Activated naive CD8-positive, alpha-beta T cell treated with anti-CD3 and anti-CD28 coated beads, Interleukin-2, amount 50 U/mL, for 16 hours (primary cell): ENCODE data around the gene NPHP4.

ENCODE experiments used
- DNase-seq: peaks from one replicate; pipeline ENCODE4 v3.0.0-alpha.2; 2020; ENCODE audit warnings: low read depth, low spot score

Gene NPHP4

GRCh38 chr1:5990913-5991312 lies 1.3 kb downstream of the NPHP4 start:
- DNase-seq = no peak

- DNase-seq = no peak
These were observed 2.4 kb downstream of the NPHP4 start for GRCh38 chr1:5989731-5990271.

DNA sequence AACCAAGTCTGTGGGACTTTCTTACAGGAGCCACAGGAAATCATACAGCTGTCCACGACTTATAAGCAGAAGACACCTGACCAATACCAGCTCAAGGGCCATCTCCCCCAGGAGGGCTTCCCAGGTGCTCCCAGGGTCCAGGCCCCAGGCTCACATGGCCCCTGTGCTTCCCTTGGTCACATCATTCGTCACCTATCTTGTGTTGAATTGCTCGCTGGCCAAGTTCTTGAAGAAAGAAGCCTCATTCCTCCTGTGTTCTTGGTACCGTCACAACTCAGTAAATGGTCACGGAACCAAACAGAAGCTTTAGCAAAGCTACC lies 3.0 kb downstream of the NPHP4 start:
- DNase-seq = no peak

- DNase-seq = no peak
These were observed 3.5 kb downstream of the NPHP4 start for GRCh38 chr1:5988596-5989285.

DNA sequence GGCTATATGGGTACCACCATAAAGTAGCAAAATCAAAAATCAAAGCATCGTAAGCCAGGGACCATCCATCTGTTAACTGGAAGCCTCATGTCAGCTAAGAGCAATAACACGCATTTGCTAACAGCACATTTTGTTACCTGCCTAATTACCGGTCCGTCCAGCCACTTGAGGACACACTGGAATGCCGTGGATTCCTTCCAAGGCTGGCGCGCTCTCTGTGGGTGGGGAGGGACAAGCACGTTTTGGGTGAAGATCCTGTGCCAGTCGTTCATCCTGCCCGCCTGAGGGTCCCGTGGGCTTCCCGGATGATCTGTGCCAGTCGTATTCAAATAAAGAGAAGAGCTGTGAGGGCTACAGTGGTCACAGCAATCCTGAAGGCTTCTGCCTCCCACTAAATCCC lies 6.2 kb downstream of the NPHP4 start:
- no peak for DNase-seq

- DNase-seq = no peak
These were observed 7.0 kb downstream of the NPHP4 start for GRCh38 chr1:5985250-5985649.

GRCh38 chr1:5983361-5984103 lies 8.7 kb downstream of the NPHP4 start:
- no peak for DNase-seq

GRCh38 chr1:5982868-5983267 lies 9.4 kb downstream of the NPHP4 start:
- DNase-seq = no peak

- no peak for DNase-seq
These were observed 9.9 kb downstream of the NPHP4 start for GRCh38 chr1:5982276-5982675.

- DNase-seq = no peak
These were observed 11.2 kb downstream of the NPHP4 start for GRCh38 chr1:5981009-5981380.

DNA sequence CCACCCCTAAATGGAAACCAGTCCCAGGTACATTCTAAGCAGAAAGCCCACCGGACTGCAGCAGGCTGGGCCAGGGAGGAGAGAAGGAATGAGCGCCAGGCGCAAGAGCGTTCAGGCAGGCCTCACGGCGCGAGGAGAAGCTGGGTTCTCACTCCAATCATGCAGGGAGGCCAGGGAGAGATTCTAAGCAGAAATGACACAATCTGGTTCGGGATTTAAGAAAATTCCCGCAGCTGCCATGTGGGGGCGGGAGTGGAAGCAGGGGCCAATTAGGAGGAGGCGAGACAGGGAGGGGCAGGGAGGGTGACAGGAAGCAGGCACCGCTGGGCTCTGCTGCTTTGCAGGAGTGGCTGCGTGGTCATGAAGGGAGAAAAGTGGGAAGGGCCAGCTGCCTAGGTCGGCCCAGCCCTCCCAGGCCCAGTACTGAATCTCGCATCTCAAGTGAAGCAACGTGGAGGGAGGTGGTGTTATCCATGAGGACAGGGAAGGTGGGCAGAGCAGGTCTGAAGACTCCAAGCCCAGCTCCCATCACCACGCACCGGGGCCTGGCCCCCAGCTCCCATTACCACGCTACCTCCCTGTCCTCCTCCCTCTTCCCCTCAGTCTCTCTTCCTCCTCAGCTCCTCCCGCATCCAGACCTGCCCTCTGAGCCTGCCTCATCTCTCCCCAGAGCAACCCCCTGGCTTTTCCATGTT lies 11.8 kb downstream of the NPHP4 start:
- no peak for DNase-seq

DNA sequence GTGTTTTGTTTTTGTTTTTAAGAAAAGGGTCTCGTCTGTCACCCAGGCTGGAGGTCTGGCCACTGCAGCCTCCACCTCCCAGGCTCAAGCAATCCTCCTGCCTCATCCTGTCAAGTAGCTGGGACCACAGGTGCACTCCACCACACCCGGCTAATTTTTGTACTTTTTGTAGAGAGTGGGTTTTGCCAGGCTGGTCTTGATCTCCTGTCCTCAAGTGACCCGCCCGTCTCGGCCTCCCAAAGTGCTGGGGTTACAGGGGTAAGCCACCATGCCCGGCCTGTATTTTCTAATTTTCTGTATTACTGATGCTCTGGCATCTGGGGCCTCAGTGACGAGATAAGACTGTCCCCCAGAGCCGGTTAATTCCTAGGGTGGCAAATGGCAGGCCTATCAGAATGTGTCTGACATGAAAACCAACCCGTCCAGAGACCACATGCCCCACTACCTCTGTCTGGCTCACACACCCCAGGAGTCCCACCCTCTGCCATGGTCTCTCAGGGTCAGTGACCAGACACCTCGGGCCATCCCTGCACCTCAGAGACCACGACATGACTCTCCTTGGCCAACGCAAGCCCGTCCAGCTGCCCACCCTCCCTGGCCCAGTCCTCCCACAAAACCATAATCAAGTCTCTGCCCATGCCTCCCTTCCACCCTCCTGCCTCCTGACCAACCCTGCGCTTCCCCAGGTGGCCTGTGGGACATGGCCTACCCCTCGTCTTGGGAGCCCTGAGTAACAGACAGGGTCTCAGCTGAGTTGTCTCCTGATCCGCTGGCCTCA lies 12.5 kb downstream of the NPHP4 start:
- no peak for DNase-seq

GRCh38 chr1:5978452-5978851 lies 13.8 kb downstream of the NPHP4 start:
- no peak for DNase-seq

DNA sequence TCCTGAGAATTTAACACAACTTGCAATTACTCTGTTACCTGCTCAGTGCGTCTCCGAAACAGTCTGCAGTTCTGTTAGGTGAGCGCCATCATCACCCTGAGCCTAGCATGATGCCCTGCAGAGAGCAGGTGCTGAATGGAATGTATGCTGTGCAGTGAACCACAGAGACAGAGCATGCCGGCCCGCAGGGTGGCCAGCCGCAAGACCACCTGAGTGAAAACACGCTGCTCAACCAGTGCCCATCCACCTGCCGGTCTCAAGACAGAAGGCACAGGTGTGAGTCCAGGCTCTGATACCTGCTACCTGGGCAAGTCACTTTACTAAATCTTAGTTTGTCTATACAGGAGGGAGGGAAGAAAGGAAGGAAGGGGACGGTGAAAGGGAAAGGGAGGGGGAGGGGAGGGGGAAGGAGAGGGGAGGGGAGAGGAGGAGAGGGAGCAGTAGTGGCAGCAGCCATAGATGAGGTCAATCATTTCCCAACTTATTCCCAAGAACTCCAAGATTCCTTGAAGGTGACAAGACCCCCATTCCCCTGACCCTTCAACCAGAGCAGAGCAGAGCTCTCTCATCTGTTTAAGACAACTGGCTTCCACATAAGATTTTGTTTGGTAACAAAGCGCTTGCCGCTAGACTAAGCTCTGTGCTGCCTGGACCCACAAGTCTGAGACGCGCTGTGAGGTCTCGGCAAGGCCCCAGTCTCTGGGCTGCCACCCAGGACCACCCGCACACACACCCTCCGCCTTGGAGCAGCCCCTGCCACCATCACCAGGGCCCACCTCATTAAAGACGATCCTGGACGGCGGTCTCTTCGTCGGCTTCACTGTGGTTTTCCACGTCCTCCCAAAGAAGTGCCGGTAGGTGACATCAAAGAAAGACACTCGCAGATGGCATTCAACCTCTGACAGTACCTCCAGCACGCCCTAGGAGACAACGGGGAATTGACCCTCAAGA lies 14.5 kb downstream of the NPHP4 start:
- DNase-seq = no peak

- no peak for DNase-seq
These were observed 15.3 kb downstream of the NPHP4 start for GRCh38 chr1:5976726-5977493.

DNA sequence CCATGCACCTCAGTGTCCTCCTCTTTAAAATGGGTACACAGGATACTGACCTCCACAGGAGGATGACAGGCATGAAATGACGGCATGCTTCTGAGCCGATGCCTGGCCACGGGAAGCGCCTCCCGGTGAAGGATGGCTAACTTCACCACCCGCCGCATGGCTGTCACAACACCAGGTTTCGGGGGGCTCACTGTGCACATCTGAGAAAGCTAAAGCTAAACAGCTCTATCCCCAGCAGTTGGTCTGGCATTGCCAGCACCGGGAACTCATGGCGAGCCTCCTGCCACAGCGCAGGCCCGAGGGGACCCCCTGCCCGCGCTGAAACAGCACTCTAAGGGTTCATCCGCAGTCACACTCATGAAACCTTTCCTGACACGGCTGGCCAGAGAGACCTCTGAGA lies 16.0 kb downstream of the NPHP4 start:
- no peak for DNase-seq

GRCh38 chr1:5975133-5975880 lies 16.9 kb downstream of the NPHP4 start:
- DNase-seq = no peak

- DNase-seq = no peak
These were observed 17.6 kb downstream of the NPHP4 start for GRCh38 chr1:5974631-5975030.

DNA sequence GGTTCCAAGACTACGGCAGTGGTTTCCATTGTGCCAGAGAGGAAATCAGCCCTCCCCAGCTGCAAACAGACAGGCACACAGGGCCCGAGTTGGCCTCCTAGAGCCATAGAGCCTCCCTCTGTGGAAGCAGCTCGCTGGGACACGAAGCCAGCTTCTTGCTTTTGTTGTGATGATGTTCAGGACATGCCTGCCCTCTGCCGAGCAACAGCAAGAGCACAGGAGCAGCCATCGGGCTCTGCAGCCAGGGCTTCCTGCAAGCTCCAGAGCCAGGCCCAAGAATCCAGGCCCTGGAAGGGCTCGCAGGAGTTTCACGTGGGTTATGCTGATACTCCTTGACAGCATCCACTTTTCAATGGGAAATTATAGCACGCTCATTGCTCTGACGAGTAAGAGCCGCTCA lies 18.5 kb downstream of the NPHP4 start:
- no peak for DNase-seq

DNA sequence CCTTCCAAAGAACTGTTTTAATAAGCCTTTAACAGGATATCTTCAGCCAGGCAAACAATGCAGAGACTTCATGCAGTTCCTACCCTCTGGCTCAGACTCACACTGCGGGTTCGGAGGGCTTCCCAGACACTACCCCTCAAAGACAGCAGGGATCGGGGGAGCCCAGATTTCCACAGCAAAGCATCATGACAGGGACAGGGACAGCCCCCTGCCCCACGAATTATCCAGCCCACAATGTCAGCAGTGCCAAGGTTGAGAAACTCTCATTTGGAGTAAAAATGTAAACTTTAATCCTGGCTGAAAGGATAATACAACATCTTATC lies 20.1 kb downstream of the NPHP4 start:
- DNase-seq = no peak
